Breast epithelium (tissue), 4 donors: Measurements from ENCODE around the gene ST6GALNAC6. TPM values are rescaled to one million over a fixed set of nuclear protein-coding genes. Genes with fewer than 3 reads are reported as not detected.

Experiments
- DNase-seq, 2 donors: peaks; one replicate each; pipeline ENCODE4 v3.0.0-alpha.2; 2019; ENCODE audit warnings: low spot score in 2 of 2
- H3K27ac ChIP-seq, 2 donors: fragments of 200-600 bp; sonication (generic) in 1 of 2; one replicate each; pipeline ENCODE4 v1.5.1; 2016 to 2019; ENCODE audit warnings: mild to moderate bottlenecking in 1 of 2
- H3K27me3 ChIP-seq, 2 donors: fragments of 200-600 bp; sonication (generic) in 1 of 2; one replicate each; pipeline versions ENCODE4 v1.5.1 to v1.6.0; 2017 to 2019; ENCODE audit warnings: control low read depth in 1 of 2, mild to moderate bottlenecking in 1 of 2
- H3K36me3 ChIP-seq: fragments of 200-600 bp; one replicate; pipeline ENCODE4 v1.5.1; 2019
- H3K4me1 ChIP-seq, 2 donors: fragments of 200-600 bp; sonication (generic); one replicate each; pipeline ENCODE4 v1.5.1; 2016 to 2019; ENCODE audit warnings: control low read depth in 1 of 2
- H3K4me3 ChIP-seq, 3 donors: fragments of 200-600 bp; sonication (generic); 1 replicate in 2 of 3; 2 replicates in 1 of 3; pipeline ENCODE4 v1.5.1; 2016 to 2019; ENCODE audit warnings: mild to moderate bottlenecking in 3 of 3, moderate library complexity in 2 of 3
- H3K9me3 ChIP-seq, 2 donors: fragments of 200-600 bp; sonication (generic) in 1 of 2; one replicate each; pipeline ENCODE4 v1.5.1; 2016 to 2019; ENCODE audit warnings: control low read depth in 1 of 2
- POLR2A ChIP-seq: fragments of 450-650 bp; IDR thresholded peaks from one replicate; pipeline ENCODE4 v1.6.1; 2016; ENCODE audit warnings: antibody characterized with exemption, mild to moderate bottlenecking, moderate library complexity
- POLR2AphosphoS5 ChIP-seq, 3 donors: sonication (generic); formaldehyde crosslinking; IDR thresholded peaks; one replicate each; pipeline ENCODE4 v1.6.1; 2017; ENCODE audit warnings: antibody characterized with exemption in 3 of 3
- intact Hi-C: fragments of 100-400 bp; cut with DNase I; formaldehyde crosslinking; loops from one replicate; pipeline ENCODE4 v1.15.1; 2023; ENCODE audit warnings: low total_unique reads
- total RNA-seq, 3 donors: library from RNA; depleted of rRNA; stranded (reverse); fragments of >200 nt; gene quantifications; one replicate each; pipeline ENCODE4 v1.1.0, GENCODE V29; 2016
- TF ChIP-seq, protein P1 (sequence below), 3 donors: fragments of 450-650 bp; IDR thresholded peaks; one replicate each; pipeline ENCODE4 v1.5.1; 2016 to 2017; ENCODE audit warnings: antibody characterized with exemption in 3 of 3, mild to moderate bottlenecking in 3 of 3, moderate library complexity in 3 of 3

The ST6GALNAC6 gene
- total RNA-seq, 3 donors from 2014 or later, result 61.5 to 175 (median 103) TPM

DNA sequence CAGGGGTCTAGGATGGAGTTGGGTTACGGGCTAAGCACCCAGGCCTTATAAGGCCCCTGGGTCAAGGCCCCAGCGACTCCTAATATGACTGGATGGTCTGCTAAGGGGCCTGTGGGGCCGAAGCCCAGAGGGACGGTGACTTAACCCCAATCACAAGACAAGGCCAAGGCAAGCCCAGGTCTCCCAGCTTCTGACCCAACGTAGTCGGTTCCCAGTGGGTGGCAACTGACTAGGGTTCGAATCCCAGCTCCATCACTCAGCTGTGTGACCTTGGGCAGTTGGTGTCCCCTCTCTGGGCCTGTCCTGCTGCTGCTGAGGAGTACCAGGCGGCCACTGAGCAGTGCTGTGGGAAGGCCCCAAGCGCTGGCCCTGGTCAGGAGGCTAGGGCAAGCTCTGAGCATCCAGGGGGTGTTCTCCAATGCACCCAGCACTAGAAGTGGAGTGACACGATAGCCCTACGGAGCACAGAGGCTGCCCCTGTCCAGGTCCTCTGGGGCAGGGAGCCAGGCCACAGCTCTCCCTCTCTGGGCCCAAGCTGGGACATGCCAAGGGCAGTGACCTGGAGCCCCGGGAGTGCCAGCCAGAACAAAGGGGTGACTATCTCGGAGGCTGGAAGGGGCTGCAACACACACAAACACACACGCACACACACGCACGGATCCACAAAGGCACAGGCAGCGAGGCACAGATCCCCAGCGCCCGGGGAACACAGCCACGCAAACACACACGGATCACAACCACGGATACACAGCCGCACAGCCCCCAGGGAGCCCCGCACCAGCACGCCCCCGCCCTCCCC is 22.4 kb downstream of the ST6GALNAC6 start:
- DNase-seq, result no peak
- no peaks in the 10 kb centered on the region for H3K27me3 ChIP-seq
- intact Hi-C loops, result loop anchor here (10.0 kb wide), 1 partner anchor 92 kb away; the partner anchor contains the start of gene CDK9
- peak overlapping the region; percentile 71 to 87 for H3K27ac ChIP-seq
- no peaks in the 10 kb centered on the region for H3K36me3 ChIP-seq
- no peaks in the 10 kb centered on the region for H3K9me3 ChIP-seq
- H3K4me1 ChIP-seq, result peaks cover 9 to 24% of the 10 kb centered on the region in 2 donors
- peak overlapping the region; percentile 54 to 93 (median 70) for H3K4me3 ChIP-seq
- TF ChIP-seq, protein P1, sequence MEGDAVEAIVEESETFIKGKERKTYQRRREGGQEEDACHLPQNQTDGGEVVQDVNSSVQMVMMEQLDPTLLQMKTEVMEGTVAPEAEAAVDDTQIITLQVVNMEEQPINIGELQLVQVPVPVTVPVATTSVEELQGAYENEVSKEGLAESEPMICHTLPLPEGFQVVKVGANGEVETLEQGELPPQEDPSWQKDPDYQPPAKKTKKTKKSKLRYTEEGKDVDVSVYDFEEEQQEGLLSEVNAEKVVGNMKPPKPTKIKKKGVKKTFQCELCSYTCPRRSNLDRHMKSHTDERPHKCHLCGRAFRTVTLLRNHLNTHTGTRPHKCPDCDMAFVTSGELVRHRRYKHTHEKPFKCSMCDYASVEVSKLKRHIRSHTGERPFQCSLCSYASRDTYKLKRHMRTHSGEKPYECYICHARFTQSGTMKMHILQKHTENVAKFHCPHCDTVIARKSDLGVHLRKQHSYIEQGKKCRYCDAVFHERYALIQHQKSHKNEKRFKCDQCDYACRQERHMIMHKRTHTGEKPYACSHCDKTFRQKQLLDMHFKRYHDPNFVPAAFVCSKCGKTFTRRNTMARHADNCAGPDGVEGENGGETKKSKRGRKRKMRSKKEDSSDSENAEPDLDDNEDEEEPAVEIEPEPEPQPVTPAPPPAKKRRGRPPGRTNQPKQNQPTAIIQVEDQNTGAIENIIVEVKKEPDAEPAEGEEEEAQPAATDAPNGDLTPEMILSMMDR (IDR thresholded peaks at IDR 0.05), result no peak
- no peak for TF ChIP-seq POLR2A
- TF ChIP-seq POLR2AphosphoS5 (IDR thresholded peaks at IDR 0.05), result no peak

DNA sequence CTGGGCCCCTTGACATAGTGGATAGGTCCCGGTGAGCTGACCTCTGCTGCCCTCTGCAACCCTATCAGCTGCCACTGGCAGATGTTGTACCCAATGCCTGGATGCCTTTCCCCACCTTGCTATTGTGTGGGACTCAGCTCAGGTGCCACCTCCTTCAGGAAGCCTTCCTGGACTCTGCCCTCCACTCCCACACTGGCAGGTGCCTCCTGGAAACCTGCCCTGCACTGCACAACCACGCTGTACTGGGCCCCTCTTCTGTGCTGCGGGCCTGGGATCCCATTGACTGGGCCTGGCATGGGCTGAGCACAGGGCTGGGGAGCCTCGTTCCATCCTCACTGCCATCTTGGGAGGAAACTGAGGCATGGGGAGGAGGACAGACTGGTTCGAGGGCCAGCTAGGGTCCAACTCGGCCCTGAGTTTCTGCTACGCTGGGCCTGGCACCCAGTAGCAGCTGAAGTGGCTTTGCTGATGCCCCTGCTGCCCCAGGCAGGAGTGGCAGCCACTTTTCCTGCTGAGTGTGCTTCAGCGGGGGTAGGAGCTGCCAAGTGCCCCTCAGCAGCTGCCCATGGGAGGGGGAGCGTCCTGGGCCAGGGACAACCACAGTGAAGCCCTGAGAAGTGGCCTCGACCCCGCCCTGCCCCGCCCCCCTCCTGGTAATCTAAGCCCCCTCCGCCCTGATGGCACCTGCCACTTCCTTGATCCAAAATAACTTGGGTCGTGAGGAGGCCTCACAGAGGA is 23.2 kb downstream of the ST6GALNAC6 start:
- TF ChIP-seq, protein P1 (IDR thresholded peaks at IDR 0.05), result no peak
- no peak for TF ChIP-seq POLR2A
- TF ChIP-seq POLR2AphosphoS5 (IDR thresholded peaks at IDR 0.05), result no peak
- DNase-seq, result no peak
- peak overlapping the region in 1 of 3 donors; percentile 93 for H3K4me3 ChIP-seq
- H3K9me3 ChIP-seq, result no peaks in the 10 kb centered on the region
- H3K36me3 ChIP-seq, result no peaks in the 10 kb centered on the region
- no peaks in the 10 kb centered on the region for H3K27me3 ChIP-seq
- peak overlapping the region; percentile 30 to 71 for H3K27ac ChIP-seq
- intact Hi-C loops, result loop anchor here (10.0 kb wide), 1 partner anchor 91 kb away; the partner anchor contains the start of gene CDK9
- peaks cover 9 to 24% of the 10 kb centered on the region in 2 donors for H3K4me1 ChIP-seq

DNA sequence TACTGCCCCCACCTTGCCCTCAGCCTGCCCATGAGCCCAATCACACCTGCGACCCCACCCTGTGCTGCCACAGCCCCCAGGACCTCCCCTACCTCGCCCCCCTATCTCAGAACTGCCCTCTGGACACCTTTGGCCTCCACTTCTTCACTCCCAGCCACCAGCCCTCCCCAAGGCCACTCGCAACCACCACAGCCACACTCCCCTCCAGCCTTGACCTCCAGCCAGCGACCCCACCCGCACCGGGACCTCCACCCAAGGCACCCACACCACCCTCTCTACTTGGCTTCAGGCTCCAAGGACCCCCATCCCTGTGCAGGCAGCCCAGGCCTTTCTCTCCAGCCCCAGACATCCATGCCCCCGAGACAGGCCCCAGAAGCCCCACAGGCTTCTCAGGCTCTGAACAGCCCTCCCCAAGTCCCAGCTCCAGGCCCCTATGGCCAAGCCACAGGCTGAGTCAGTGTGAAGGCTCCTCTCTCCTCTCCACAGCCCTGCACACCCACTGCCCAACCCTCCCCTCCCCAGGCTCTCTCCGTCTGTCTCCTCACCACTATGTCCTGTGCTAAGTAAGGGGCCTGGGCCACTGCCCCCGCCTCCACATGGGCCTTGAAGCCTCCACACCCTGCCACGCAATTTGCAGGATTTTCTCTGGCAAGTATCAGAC is 24.0 kb downstream of the ST6GALNAC6 start:
- no peak for DNase-seq
- Histone ChIP-seq H3K27me3 (no peaks in the 10 kb centered on the region), H3K4me3 (no peak overlapping the region), H3K9me3 (no peaks in the 10 kb centered on the region), H3K36me3 (no peaks in the 10 kb centered on the region), H3K27ac (peak overlapping the region; percentile 22 to 55), H3K4me1 (peaks cover 9 to 24% of the 10 kb centered on the region in 2 donors)
- TF ChIP-seq POLR2A (no peak), POLR2AphosphoS5 (IDR thresholded peaks at IDR 0.05) (no peak)
- TF ChIP-seq, protein P1 (IDR thresholded peaks at IDR 0.05), result no peak
- intact Hi-C loops, result loop anchor here (10.0 kb wide), 1 partner anchor 91 kb away; the partner anchor contains the start of gene CDK9

DNA sequence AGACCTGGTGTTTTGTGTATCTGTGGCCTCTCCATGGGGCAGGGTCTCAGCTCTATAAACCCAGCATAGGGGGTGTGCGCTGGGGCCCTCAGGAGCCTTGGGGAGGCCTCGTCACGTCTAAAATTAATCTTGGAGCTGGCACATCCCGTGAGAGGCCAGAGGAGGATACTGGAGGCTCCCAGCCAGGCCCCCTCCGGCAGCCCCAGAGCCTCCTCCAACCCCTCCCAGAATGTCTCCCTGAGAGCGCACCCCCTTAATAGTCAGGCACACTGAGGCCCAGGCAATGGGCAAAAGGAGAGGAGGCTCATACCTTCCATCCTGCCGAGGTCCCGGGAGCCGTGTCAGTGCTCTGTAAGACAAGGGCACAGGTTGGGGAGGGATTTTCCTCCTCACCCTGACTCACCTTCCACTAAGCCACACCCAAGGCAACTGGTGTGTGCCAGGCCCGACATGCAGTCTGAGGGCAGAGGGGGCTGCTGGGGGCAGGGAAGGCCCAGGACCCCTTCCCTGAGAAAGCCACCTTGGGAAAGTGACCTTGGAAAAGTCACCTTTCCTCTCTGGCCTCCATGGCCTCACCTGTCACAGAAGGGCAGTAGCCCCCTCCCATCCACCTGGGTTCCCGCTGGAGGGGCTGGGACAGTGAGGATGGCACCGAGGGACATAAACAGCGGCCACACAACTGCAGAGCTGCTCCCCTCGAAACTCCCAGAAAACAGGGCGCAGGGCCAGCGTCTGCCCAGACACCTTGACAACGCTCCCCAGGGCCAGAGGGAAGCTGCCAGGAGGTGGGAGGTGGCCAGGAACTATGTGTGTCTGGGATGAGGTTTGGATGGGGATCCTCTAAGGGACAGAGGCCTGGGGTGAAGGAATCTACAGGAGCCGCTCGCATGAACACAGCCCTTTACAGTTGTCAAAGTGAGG is 24.8 kb downstream of the ST6GALNAC6 start:
- Histone ChIP-seq H3K36me3 (no peaks in the 10 kb centered on the region), H3K4me3 (peak overlapping the region in 1 of 3 donors; percentile 33), H3K27me3 (no peaks in the 10 kb centered on the region), H3K9me3 (no peaks in the 10 kb centered on the region), H3K27ac (peak overlapping the region; percentile 22 to 55), H3K4me1 (peaks cover 9 to 24% of the 10 kb centered on the region in 2 donors)
- peak in 1 of 2 donors; percentile 75 for DNase-seq
- TF ChIP-seq, protein P1 (IDR thresholded peaks at IDR 0.05), result no peak
- TF ChIP-seq POLR2A, result no peak
- no peak for TF ChIP-seq POLR2AphosphoS5 (IDR thresholded peaks at IDR 0.05)
- intact Hi-C loops, result loop anchor here (10.0 kb wide), 1 partner anchor 90 kb away; the partner anchor contains the start of gene CDK9
